GM20431 (cell line): Measurements from ENCODE around the gene KCNH5.
"Not testable (repeated sequence)": the region's sequence is repeated elsewhere in the genome, so short reads cannot be mapped to it uniquely, and the experiment has no call there.

Experiments
- in situ Hi-C: fragments of 300-500 bp; cut with MseI, MboI; formaldehyde crosslinking; loops from one replicate; pipeline ENCODE4 v1.15.0; 2020; ENCODE audit warnings: low sequenced_read_pairs; ENCODE audit not compliant: unreplicated experiment

Gene KCNH5

GRCh38 chr14:62776300-62776699 lies 269.0 kb downstream of the KCNH5 start:
- in situ Hi-C loops = no loop called here

- in situ Hi-C loops = no loop called here
Measured at GRCh38 chr14:62768753-62769152, 276.5 kb downstream of the KCNH5 start.

GRCh38 chr14:62763951-62764350 lies 281.3 kb downstream of the KCNH5 start:
- in situ Hi-C loops = no loop called here

GRCh38 chr14:62759796-62760195 lies 285.5 kb downstream of the KCNH5 start:
- in situ Hi-C loops = no loop called here

- in situ Hi-C loops = not testable (repeated sequence)
Measured at GRCh38 chr14:62746881-62747280, 298.4 kb downstream of the KCNH5 start.

DNA sequence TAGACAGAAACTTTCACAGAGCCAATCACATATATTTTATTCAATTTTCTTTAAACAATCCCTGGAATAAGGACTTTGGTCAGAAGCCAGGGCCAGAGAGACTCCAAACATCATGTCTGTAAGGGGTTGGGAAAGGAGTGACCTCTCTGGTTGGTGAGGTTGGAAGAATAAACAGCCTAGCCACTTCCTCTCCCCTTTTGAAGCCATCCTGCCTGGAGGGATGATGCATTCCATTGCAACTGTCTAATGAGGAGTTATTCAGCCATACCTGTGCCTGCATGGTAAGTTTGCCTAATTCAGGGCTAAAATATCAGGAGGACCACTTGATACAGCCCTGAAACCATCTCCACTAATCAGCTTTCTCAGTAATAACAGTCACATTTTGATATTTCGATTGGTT lies 299.8 kb downstream of the KCNH5 start:
- in situ Hi-C loops = no loop called here

- in situ Hi-C loops = no loop called here
Measured at GRCh38 chr14:62743560-62743959, 301.7 kb downstream of the KCNH5 start.

DNA sequence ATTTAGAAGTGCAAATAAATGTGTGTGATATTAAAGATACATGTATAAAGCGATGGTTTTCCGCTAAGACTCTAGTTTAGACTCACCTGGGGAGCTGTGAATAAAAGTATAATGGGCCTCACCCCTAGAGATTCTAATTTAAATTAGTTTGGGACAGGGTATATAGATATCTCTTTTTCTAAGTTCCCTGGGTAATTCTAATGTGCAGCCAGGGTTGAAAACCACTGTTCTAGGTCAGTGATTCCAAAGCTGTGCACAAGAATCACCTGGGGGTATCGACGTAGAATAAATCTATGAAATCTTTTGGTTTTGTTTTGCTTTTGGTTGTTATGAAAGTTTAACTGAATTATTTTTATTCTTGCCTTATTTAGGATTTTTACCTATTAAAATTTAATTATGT lies 302.1 kb downstream of the KCNH5 start:
- in situ Hi-C loops = no loop called here

- in situ Hi-C loops = no loop called here
Measured at GRCh38 chr14:62739647-62740046, 305.6 kb downstream of the KCNH5 start.

DNA sequence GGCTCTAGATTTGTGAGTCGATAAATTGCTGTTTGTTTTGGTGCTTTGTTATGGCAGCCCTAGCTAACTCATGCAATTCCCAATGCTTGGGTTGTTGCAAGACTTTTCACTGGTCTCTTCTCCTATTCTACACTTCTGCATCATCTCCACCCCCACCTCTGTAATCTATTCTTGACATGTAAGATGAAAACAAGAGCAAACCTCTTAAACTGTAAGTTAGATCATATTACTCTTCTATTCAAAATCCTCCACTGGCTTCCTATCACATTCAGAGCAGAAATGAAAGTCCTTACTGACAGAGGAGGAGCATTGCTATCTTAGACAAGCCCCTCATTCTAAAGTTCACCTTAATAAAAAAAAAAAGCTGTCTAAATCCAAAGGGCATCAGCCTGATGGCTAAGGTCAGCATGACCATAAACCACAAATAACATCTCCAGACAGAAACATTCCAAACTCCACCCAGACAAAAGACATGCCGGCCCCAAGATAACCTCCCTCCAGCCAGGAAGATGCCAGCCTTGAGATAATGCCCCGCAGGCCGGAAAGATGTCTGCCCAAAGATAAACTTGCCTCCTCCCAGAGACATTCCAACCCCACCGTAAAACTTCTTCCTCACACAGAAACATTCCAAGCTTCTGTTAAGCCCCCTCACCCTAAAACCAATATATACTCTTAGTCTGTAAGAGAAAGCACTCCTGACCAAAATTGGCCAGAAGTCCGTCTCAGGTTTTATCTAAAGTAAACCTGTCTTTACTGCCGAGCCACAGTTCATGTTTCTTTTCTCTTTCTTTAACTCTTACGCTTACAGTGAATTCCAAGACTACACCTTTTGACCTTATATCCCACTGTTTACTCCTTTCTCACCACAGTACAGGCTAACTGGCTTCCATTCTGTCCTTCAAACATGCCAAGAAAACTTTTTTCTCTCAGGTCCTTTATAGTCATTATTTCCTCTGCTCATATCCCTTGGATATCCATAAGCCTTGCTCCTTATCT lies 308.9 kb downstream of the KCNH5 start:
- in situ Hi-C loops = no loop called here

DNA sequence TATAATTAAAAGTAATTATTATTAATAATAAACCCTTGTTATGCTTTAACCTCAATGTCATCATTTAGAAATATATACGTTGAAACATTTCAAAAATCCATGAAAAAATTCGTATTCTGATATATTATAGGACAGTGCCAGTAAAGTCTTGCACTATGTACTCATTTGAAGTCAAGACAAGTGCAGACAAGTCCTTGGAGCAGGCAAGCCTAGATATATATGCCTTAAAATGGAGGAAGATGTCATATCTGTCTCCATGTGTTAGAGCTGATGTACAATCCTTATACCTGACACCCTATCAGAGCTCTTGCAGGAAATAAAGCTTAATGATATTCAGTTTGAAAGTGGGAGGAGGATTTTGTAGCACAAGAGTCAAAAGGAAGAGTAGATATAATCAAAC lies 310.4 kb downstream of the KCNH5 start:
- in situ Hi-C loops = no loop called here

DNA sequence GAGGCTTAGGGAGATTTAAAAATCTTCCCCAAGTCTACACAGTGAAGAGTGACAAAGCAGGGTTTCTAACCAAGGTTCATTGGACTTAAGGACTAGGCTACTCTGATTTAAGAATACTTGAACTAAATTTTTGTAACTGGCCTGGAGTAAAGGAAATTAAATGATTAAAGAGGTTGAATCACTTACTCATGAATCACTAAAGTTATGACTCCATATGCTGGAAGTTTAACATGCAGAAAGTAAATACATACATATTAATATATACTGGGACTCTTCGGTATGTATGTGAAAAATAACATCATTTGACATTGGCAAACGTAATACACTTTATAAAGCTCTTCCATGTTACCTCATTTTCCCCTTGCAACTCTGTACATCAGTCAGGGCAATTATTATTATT lies 322.9 kb downstream of the KCNH5 start:
- in situ Hi-C loops = no loop called here

- in situ Hi-C loops = no loop called here
Measured at GRCh38 chr14:62718629-62719028, 326.6 kb downstream of the KCNH5 start.

GRCh38 chr14:62711351-62712023 lies 333.8 kb downstream of the KCNH5 start:
- in situ Hi-C loops = no loop called here

DNA sequence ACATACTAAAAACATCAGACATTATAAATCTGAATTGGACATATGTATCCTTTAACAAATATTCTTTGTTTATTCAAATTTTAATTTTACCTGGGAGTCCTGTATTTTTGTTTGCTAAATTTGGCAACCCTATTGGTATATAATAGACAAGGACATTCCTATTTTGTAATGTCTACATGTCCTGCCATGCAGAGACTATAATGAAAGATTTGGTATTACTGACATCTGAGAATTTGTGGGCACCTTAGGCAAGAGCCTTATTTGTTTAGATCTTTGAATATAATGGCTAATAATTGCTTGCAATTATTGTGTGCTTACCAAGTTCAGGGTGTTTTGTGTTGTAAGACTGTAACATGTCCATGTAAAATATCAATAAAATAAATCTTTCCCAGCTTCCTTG lies 334.4 kb downstream of the KCNH5 start:
- in situ Hi-C loops = no loop called here

GRCh38 chr14:62709773-62710172 lies 335.5 kb downstream of the KCNH5 start:
- in situ Hi-C loops = no loop called here

DNA sequence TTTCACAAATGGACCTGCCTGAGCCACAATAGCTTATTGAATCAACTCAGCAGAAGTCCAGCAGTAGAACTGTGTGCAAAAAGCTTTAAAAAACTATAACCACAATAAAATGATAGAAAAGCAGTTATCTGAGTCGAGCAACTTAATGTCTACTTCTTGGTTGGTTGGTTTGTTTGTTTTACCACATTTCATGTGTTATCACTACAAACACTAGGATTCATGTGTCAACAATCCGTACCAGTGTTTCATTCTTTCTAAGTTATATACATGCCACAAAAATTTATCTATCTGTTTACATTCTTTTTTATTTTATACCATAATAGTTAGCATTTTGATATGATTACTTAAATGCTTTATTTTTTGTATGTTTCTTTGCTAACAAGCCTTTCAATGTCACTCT lies 339.0 kb downstream of the KCNH5 start:
- in situ Hi-C loops = no loop called here

DNA sequence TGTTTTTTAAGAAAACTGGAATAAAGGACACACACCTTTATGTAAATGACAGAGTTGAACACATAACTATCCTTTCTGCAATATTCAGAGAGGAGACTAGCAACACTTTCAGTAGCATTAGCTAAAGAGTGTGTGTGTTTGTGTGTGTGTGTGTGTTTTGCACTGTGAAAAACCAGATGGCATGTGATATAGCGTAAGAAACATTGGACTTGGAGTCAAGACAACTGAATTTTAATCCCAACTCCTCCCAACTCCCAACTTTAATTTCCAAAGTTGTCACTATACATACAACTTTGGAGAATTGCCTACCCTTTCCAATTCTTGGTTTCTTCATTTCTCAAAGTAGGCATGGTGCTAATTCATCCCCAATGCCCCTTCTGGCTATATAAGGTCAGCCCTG lies 347.8 kb downstream of the KCNH5 start:
- in situ Hi-C loops = no loop called here

GRCh38 chr14:62696929-62697328 lies 348.3 kb downstream of the KCNH5 start:
- in situ Hi-C loops = no loop called here

- in situ Hi-C loops = no loop called here
Measured at GRCh38 chr14:62696331-62696924, 348.8 kb downstream of the KCNH5 start.

GRCh38 chr14:62694075-62694474 lies 351.2 kb downstream of the KCNH5 start:
- in situ Hi-C loops = no loop called here
